OCI-LY3 (cell line): Measurements from ENCODE around the gene RRP1B.

Experiments used
- H2AFZ ChIP-seq: fragments of 200-600, 300-600 bp; shearing (Covaris generic); 2 replicates; pipeline ENCODE4 v1.6.0; 2014; ENCODE audit warnings: antibody characterized with exemption, low read depth, low read length
- H3K27ac ChIP-seq: fragments of 200-600, 300-600 bp; sonication (generic); 2 replicates; pipeline ENCODE4 v1.5.1; 2014; ENCODE audit warnings: mild to moderate bottlenecking, low read length, moderate library complexity, mixed read lengths
- H3K27me3 ChIP-seq: fragments of 200-600, 300-600 bp; sonication (generic); 2 replicates; pipeline ENCODE4 v1.6.1; 2014; ENCODE audit warnings: low read depth, low read length, mixed read lengths
- H3K36me3 ChIP-seq: fragments of 200-600, 300-600 bp; sonication (generic); replicated peaks from 2 replicates; pipeline ENCODE3; 2014; ENCODE audit warnings: low read depth, low read length, mixed read lengths
- H3K4me1 ChIP-seq: fragments of 300-600, 200-600 bp; sonication (generic); 2 replicates; pipeline ENCODE4 v1.6.1; 2014; ENCODE audit warnings: low read length, mixed read lengths
- H3K4me2 ChIP-seq: fragments of 200-600, 300-600 bp; sonication (generic); 2 replicates; pipeline ENCODE4 v1.6.1; 2014; ENCODE audit warnings: low read length, mixed read lengths
- H3K4me3 ChIP-seq: fragments of 300-600, 200-600 bp; sonication (generic); 2 replicates; pipeline ENCODE4 v1.5.1; 2014; ENCODE audit warnings: antibody characterized with exemption, mild to moderate bottlenecking, low read length, moderate library complexity
- H3K79me2 ChIP-seq: fragments of 300-600, 200-600 bp; shearing (Covaris generic); 2 replicates; pipeline ENCODE4 v1.6.1; 2014; ENCODE audit warnings: mild to moderate bottlenecking, low read length, mixed read lengths
- H3K9ac ChIP-seq: fragments of 300-600, 200-600 bp; shearing (Covaris generic); 2 replicates; pipeline ENCODE4 v1.6.0; 2014; ENCODE audit warnings: mild to moderate bottlenecking, low read length, moderate library complexity
- H3K9me3 ChIP-seq: fragments of 200-600, 300-600 bp; shearing (Covaris generic); 2 replicates; pipeline ENCODE4 v1.6.1; 2014; ENCODE audit warnings: low read length, mixed read lengths; ENCODE audit not compliant: insufficient read depth
- H4K20me1 ChIP-seq: fragments of 200-600, 300-600 bp; sonication (generic); 2 replicates; pipeline ENCODE4 v1.6.1; 2016; ENCODE audit warnings: low read length, mixed read lengths; ENCODE audit not compliant: insufficient read depth
- EZH2phosphoT487 ChIP-seq: fragments of 200-600 bp; shearing (Covaris generic); IDR thresholded peaks from 2 replicates; pipeline ENCODE4 v1.6.1; 2018; ENCODE audit warnings: antibody characterized with exemption, mixed run types, low read depth
- TF ChIP-seq, protein P1 (sequence below): fragments of 200-600, 300-600 bp; sonication (generic); IDR thresholded peaks from 2 replicates; pipeline ENCODE4 v1.5.1; 2014; ENCODE audit warnings: antibody characterized with exemption, low read length, low read depth

The RRP1B gene

GRCh38 chr21:43740497-43741156 is 81.3 kb downstream of the RRP1B start:
- H3K79me2 ChIP-seq = no peaks in the 10 kb centered on the region
- TF ChIP-seq EZH2phosphoT487 = no peak
- TF ChIP-seq, protein P1, sequence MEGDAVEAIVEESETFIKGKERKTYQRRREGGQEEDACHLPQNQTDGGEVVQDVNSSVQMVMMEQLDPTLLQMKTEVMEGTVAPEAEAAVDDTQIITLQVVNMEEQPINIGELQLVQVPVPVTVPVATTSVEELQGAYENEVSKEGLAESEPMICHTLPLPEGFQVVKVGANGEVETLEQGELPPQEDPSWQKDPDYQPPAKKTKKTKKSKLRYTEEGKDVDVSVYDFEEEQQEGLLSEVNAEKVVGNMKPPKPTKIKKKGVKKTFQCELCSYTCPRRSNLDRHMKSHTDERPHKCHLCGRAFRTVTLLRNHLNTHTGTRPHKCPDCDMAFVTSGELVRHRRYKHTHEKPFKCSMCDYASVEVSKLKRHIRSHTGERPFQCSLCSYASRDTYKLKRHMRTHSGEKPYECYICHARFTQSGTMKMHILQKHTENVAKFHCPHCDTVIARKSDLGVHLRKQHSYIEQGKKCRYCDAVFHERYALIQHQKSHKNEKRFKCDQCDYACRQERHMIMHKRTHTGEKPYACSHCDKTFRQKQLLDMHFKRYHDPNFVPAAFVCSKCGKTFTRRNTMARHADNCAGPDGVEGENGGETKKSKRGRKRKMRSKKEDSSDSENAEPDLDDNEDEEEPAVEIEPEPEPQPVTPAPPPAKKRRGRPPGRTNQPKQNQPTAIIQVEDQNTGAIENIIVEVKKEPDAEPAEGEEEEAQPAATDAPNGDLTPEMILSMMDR = no peak
- H3K27ac ChIP-seq = no peak overlapping the region
- no peaks in the 10 kb centered on the region for H3K27me3 ChIP-seq
- no peaks in the 10 kb centered on the region for H3K4me1 ChIP-seq
- no peak overlapping the region for H3K4me2 ChIP-seq
- H3K36me3 ChIP-seq = peaks cover 5% of the 10 kb centered on the region
- no peaks in the 10 kb centered on the region for H4K20me1 ChIP-seq
- no peak overlapping the region for H3K4me3 ChIP-seq
- H2AFZ ChIP-seq = no peak overlapping the region
- H3K9ac ChIP-seq = no peak overlapping the region
- H3K9me3 ChIP-seq = no peaks in the 10 kb centered on the region

DNA sequence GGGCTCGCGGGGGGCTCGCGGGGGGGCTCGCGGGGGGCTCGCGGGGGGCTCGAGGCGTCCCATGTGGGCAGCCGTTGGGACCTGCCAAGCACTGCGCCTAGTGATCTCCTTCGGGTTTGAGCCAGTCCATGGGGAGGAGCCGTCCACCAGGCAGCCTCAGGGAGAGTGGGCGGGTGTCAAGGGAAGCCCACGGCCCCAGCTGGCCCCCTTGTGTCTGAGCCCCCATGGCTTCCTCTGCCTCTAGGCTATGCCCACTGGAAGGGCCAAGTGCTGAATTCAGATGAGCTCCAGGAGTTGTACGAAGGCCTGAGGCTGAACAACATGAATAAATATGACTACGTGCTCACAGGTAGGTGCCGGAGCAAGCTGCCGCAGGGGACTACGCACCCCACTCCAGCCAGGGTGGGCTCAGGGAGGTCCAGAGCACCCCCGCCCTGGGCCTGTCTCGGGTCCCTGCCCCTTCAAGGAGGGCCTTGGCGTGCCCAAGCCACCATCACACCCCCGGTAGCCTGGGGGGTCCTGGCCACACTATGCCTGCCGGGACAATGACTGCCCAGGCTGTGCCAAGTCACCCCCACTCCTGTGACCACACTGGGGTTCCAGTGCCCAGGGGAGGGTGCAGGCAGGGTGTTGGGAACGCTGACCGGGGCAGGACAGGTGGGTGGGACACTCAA is 82.2 kb downstream of the RRP1B start:
- Histone ChIP-seq H3K79me2 (no peaks in the 10 kb centered on the region), H3K27me3 (no peaks in the 10 kb centered on the region), H3K4me2 (no peak overlapping the region), H3K27ac (no peak overlapping the region), H4K20me1 (no peaks in the 10 kb centered on the region), H3K4me1 (no peaks in the 10 kb centered on the region), H3K9me3 (no peaks in the 10 kb centered on the region), H2AFZ (no peak overlapping the region), H3K36me3 (peaks cover 5% of the 10 kb centered on the region), H3K9ac (no peak overlapping the region), H3K4me3 (no peak overlapping the region)
- TF ChIP-seq EZH2phosphoT487 = no peak
- TF ChIP-seq, protein P1 = no peak

GRCh38 chr21:43743947-43744346 is 84.6 kb downstream of the RRP1B start:
- peaks cover 5% of the 10 kb centered on the region for H3K36me3 ChIP-seq

GRCh38 chr21:43744725-43745124 is 85.4 kb downstream of the RRP1B start:
- TF ChIP-seq EZH2phosphoT487 = no peak
- TF ChIP-seq, protein P1 = no peak
- peaks cover 5% of the 10 kb centered on the region for H3K36me3 ChIP-seq
- no peak overlapping the region for H3K4me2 ChIP-seq
- H3K9ac ChIP-seq = no peak overlapping the region
- no peaks in the 10 kb centered on the region for H3K79me2 ChIP-seq
- no peaks in the 10 kb centered on the region for H3K27me3 ChIP-seq
- H4K20me1 ChIP-seq = no peaks in the 10 kb centered on the region
- H3K27ac ChIP-seq = no peak overlapping the region
- H2AFZ ChIP-seq = no peak overlapping the region
- no peaks in the 10 kb centered on the region for H3K4me1 ChIP-seq
- no peaks in the 10 kb centered on the region for H3K9me3 ChIP-seq
- H3K4me3 ChIP-seq = no peak overlapping the region

More at GRCh38 chr21:43743947-43744346, 84.6 kb downstream of the RRP1B start:
- no peak overlapping the region for H3K9ac ChIP-seq
- H3K27me3 ChIP-seq = no peaks in the 10 kb centered on the region
- H4K20me1 ChIP-seq = no peaks in the 10 kb centered on the region
- H3K27ac ChIP-seq = no peak overlapping the region
- TF ChIP-seq EZH2phosphoT487 = no peak
- TF ChIP-seq, protein P1 = no peak
- H3K4me1 ChIP-seq = no peaks in the 10 kb centered on the region
- H3K4me2 ChIP-seq = no peak overlapping the region
- no peaks in the 10 kb centered on the region for H3K79me2 ChIP-seq
- no peak overlapping the region for H2AFZ ChIP-seq
- H3K4me3 ChIP-seq = no peak overlapping the region
- no peaks in the 10 kb centered on the region for H3K9me3 ChIP-seq
